ENCODE results near the gene DAPK1. TPM values are rescaled to one million over a fixed set of nuclear protein-coding genes. Genes with fewer than 3 reads are reported as not detected.

The DAPK1 gene
- total RNA-seq, 2 donors from 2014 or later, result 28.9 to 37.8 TPM

DNA sequence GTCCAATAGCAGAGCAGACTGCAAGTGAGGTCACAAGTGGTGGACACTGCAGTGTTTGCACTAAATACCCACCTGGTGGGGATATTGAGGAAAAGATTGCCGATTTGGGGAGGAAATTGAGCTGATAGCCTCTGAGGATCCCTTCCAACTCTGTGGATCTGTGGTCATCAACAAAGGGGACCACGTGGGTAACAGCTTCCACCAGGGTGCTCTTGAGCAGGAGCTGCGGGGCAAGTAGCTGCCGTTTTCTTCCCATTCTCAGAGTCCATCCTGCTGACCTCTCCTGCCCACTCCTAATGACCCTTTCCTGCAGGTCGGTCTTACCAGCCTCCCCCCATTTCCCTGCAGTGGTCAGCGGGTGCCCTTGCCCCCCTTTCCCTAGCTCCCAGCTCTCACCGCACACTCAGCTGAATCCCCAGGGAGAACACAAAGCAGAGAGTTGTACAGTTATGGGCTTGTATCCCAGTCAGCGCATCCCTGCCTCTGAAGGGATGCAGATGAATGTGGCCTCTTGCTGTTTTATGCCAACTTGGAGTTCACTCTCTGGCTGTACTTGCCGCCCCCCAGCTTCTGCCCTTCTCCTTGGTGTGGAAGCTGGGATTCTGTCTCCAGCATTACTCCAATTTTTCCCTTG lies 18.0 kb downstream of the DAPK1 start:
- ATAC-seq (replicated peaks in 1 of 2), result no peak
- no peak overlapping the region for H3K4me3 Mint-ChIP-seq
- peaks cover 0 to 2% of the 10 kb centered on the region in 2 donors for H3K36me3 Mint-ChIP-seq (ENCODE audit: insufficient read depth in 2 of 2)
- H3K27ac Mint-ChIP-seq, result no peak overlapping the region
- H3K4me1 Mint-ChIP-seq (ENCODE audit: low read depth), result peaks cover 14% of the 10 kb centered on the region
- peaks cover 28% of the 10 kb centered on the region for H3K27me3 Mint-ChIP-seq (ENCODE audit: low read depth)
- peaks cover 0 to 4% of the 10 kb centered on the region in 2 donors for H3K9me3 Mint-ChIP-seq
- DNase-seq, result no peak

- ATAC-seq (replicated peaks in 1 of 2) (no peak), DNase-seq (no peak)
- Mint-ChIP-seq H3K27me3 (ENCODE audit: low read depth) (peaks cover 33% of the 10 kb centered on the region), H3K9me3 (peaks cover 0 to 4% of the 10 kb centered on the region in 2 donors), H3K4me3 (no peak overlapping the region), H3K36me3 (ENCODE audit: insufficient read depth in 2 of 2) (peaks cover 0 to 2% of the 10 kb centered on the region in 2 donors), H3K4me1 (ENCODE audit: low read depth) (peaks cover 14% of the 10 kb centered on the region), H3K27ac (no peak overlapping the region)
Measured at GRCh38 chr9:87516222-87516925, 18.7 kb downstream of the DAPK1 start.

GRCh38 chr9:87516926-87517290 lies 19.2 kb downstream of the DAPK1 start:
- no peak overlapping the region for H3K27ac Mint-ChIP-seq
- DNase-seq, result no peak
- H3K9me3 Mint-ChIP-seq, result peaks cover 0 to 6% of the 10 kb centered on the region in 2 donors
- ATAC-seq (replicated peaks in 1 of 2), result no peak
- H3K4me1 Mint-ChIP-seq (ENCODE audit: low read depth), result peaks cover 14% of the 10 kb centered on the region
- H3K4me3 Mint-ChIP-seq, result no peak overlapping the region
- H3K27me3 Mint-ChIP-seq (ENCODE audit: low read depth), result peaks cover 39% of the 10 kb centered on the region
- peaks cover 0 to 2% of the 10 kb centered on the region in 2 donors for H3K36me3 Mint-ChIP-seq (ENCODE audit: insufficient read depth in 2 of 2)

GRCh38 chr9:87517732-87518131 lies 20.1 kb downstream of the DAPK1 start:
- peaks cover 38% of the 10 kb centered on the region for H3K27me3 Mint-ChIP-seq (ENCODE audit: low read depth)
- H3K27ac Mint-ChIP-seq, result no peak overlapping the region
- H3K9me3 Mint-ChIP-seq, result peaks cover 0 to 6% of the 10 kb centered on the region in 2 donors
- H3K4me1 Mint-ChIP-seq (ENCODE audit: low read depth), result peaks cover 14% of the 10 kb centered on the region
- no peak overlapping the region for H3K4me3 Mint-ChIP-seq
- no peak for DNase-seq
- peaks cover 0 to 2% of the 10 kb centered on the region in 2 donors for H3K36me3 Mint-ChIP-seq (ENCODE audit: insufficient read depth in 2 of 2)
- ATAC-seq (replicated peaks in 1 of 2), result no peak

- peaks cover 0 to 2% of the 10 kb centered on the region in 2 donors for H3K36me3 Mint-ChIP-seq (ENCODE audit: insufficient read depth in 2 of 2)
- H3K4me1 Mint-ChIP-seq (ENCODE audit: low read depth), result peaks cover 12% of the 10 kb centered on the region
- peaks cover 0 to 6% of the 10 kb centered on the region in 2 donors for H3K9me3 Mint-ChIP-seq
- ATAC-seq (replicated peaks in 1 of 2) (no peak), DNase-seq (no peak)
- H3K27me3 Mint-ChIP-seq (ENCODE audit: low read depth), result peaks cover 27% of the 10 kb centered on the region
- no peak overlapping the region for H3K27ac Mint-ChIP-seq
- H3K4me3 Mint-ChIP-seq, result no peak overlapping the region
Measured at GRCh38 chr9:87518702-87519335, 21.2 kb downstream of the DAPK1 start.

DNA sequence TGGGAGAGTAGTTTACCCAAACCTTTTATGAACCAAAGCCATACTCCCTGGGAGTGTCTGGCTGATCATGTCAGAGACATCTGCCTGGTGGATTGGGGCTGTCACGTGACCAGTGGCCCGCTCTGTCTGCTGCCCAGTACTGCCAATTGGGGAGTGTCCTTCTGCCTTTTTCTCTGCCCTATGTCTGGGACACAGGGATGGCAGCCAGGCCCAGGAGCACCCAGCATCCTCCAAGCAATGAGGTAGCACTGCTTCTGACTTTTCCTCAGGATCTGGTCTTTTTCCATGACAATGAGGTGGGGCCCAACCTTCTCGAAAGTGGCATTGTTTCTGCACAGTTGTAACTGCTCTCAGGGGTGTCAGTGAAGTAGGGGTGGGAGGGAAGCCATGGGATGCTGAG lies 21.8 kb downstream of the DAPK1 start:
- Mint-ChIP-seq H3K27ac (no peak overlapping the region), H3K9me3 (peaks cover 0 to 6% of the 10 kb centered on the region in 2 donors), H3K4me1 (ENCODE audit: low read depth) (peaks cover 8% of the 10 kb centered on the region), H3K4me3 (no peak overlapping the region), H3K36me3 (ENCODE audit: insufficient read depth in 2 of 2) (peaks cover 0 to 2% of the 10 kb centered on the region in 2 donors), H3K27me3 (ENCODE audit: low read depth) (peaks cover 21% of the 10 kb centered on the region)
- ATAC-seq (replicated peaks in 1 of 2) (no peak), DNase-seq (no peak)

DNA sequence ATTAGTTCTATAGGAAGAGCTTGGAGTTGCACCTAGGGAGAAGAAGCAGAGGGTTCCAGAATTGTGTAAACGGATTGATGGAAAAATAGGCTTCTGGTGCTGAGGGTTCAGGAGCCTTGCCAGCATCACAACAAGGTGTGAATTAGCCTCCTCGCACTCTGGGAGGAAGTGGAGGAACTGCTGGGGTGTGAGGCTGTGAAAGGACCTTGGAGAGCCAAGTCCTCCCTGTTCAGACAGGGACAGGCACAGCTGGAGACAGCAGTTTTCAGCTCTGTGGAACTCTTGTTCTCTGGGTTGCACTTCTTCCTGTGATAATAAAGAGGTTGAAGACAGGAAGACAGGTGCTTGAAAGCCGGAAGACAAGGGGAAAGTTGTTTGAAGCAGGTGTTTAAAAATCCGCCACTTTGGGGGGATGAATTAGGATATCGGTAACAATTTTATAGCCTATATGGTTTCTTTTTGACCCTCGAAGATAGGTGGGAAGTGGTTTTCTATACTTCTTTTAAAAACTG lies 22.6 kb downstream of the DAPK1 start:
- Mint-ChIP-seq H3K27ac (no peak overlapping the region), H3K36me3 (ENCODE audit: insufficient read depth in 2 of 2) (peaks cover 0 to 2% of the 10 kb centered on the region in 2 donors), H3K9me3 (peaks cover 0 to 6% of the 10 kb centered on the region in 2 donors), H3K27me3 (ENCODE audit: low read depth) (peaks cover 20% of the 10 kb centered on the region), H3K4me3 (no peak overlapping the region), H3K4me1 (ENCODE audit: low read depth) (peaks cover 8% of the 10 kb centered on the region)
- ATAC-seq (replicated peaks in 1 of 2) (no peak), DNase-seq (no peak)

DNA sequence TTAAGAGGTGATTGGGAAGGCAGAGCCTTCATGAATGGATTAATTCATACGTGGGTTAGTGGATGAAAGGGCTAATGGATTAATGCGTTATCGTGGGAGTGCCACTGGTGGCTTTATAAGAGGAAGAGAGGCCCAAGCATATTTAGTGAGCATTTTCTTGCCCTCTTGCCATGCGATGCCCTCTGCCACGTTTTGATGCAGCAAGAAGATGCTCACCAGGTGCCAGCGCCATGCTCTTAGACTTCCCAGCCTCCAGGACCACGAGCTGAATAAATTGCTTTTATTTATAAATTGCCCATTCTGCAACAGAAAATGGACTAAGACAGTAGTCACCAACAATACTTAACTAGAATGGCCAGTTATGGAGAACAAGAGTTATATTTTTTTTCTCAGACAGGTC lies 24.2 kb downstream of the DAPK1 start:
- H3K9me3 Mint-ChIP-seq, result peaks cover 0 to 6% of the 10 kb centered on the region in 2 donors
- peaks cover 0 to 2% of the 10 kb centered on the region in 2 donors for H3K36me3 Mint-ChIP-seq (ENCODE audit: insufficient read depth in 2 of 2)
- H3K27ac Mint-ChIP-seq, result no peak overlapping the region
- H3K4me3 Mint-ChIP-seq, result no peak overlapping the region
- H3K27me3 Mint-ChIP-seq (ENCODE audit: low read depth), result peaks cover 11% of the 10 kb centered on the region
- peaks cover 8% of the 10 kb centered on the region for H3K4me1 Mint-ChIP-seq (ENCODE audit: low read depth)
- DNase-seq (no peak), ATAC-seq (replicated peaks in 1 of 2) (no peak)

- H3K27ac Mint-ChIP-seq, result no peak overlapping the region
- no peak overlapping the region for H3K4me3 Mint-ChIP-seq
- H3K27me3 Mint-ChIP-seq (ENCODE audit: low read depth), result peaks cover 11% of the 10 kb centered on the region
- H3K9me3 Mint-ChIP-seq, result peaks cover 0 to 2% of the 10 kb centered on the region in 2 donors
- H3K4me1 Mint-ChIP-seq (ENCODE audit: low read depth), result peaks cover 8% of the 10 kb centered on the region
- no peak for DNase-seq
- ATAC-seq (replicated peaks in 1 of 2), result no peak
- H3K36me3 Mint-ChIP-seq (ENCODE audit: insufficient read depth in 2 of 2), result no peaks in the 10 kb centered on the region
Measured at GRCh38 chr9:87524061-87524460, 26.4 kb downstream of the DAPK1 start.

GRCh38 chr9:87525546-87526303 lies 28.1 kb downstream of the DAPK1 start:
- H3K9me3 Mint-ChIP-seq, result peaks cover 0 to 2% of the 10 kb centered on the region in 2 donors
- ATAC-seq (replicated peaks in 1 of 2) (no peak), DNase-seq (no peak)
- no peaks in the 10 kb centered on the region for H3K4me1 Mint-ChIP-seq (ENCODE audit: low read depth)
- no peak overlapping the region for H3K4me3 Mint-ChIP-seq
- peaks cover 16% of the 10 kb centered on the region for H3K27me3 Mint-ChIP-seq (ENCODE audit: low read depth)
- no peak overlapping the region for H3K27ac Mint-ChIP-seq
- H3K36me3 Mint-ChIP-seq (ENCODE audit: insufficient read depth in 2 of 2), result no peaks in the 10 kb centered on the region

- ATAC-seq (replicated peaks in 1 of 2), result no peak
- no peaks in the 10 kb centered on the region for H3K9me3 Mint-ChIP-seq
- no peaks in the 10 kb centered on the region for H3K36me3 Mint-ChIP-seq (ENCODE audit: insufficient read depth in 2 of 2)
- no peak for DNase-seq
- peaks cover 6% of the 10 kb centered on the region for H3K27me3 Mint-ChIP-seq (ENCODE audit: low read depth)
- H3K4me3 Mint-ChIP-seq, result no peak overlapping the region
- H3K27ac Mint-ChIP-seq, result no peak overlapping the region
- H3K4me1 Mint-ChIP-seq (ENCODE audit: low read depth), result peaks cover 10% of the 10 kb centered on the region
Measured at GRCh38 chr9:87527211-87527916, 29.7 kb downstream of the DAPK1 start.

DNA sequence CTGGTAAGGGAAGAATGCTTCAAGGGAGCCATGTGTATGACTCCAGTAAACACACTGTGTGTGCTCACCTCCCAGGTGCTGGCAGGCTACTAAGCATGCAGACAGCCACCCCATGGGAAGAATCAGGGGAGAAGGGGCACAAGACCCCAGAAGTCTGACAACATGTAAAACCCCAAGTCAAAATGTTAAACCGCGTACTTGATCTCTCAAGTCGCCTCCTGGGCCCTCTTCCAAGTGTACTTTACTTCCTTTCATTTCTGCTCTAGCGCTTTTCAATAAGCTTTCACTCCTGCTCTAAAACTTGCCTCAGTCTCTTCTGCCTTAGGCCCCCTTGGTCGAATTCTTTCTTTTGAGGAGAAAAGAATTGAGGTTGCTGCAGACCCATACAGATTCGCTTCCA lies 31.3 kb downstream of the DAPK1 start:
- Mint-ChIP-seq H3K9me3 (no peaks in the 10 kb centered on the region), H3K27ac (no peak overlapping the region), H3K36me3 (ENCODE audit: insufficient read depth in 2 of 2) (no peaks in the 10 kb centered on the region), H3K27me3 (ENCODE audit: low read depth) (peaks cover 6% of the 10 kb centered on the region), H3K4me3 (no peak overlapping the region), H3K4me1 (ENCODE audit: low read depth) (peaks cover 10% of the 10 kb centered on the region)
- no peak for DNase-seq
- ATAC-seq (replicated peaks in 1 of 2), result no peak
